LNCAP (cell line): ENCODE measurements around the gene ASGR1.

Source experiments
- CTCF ChIP-seq: fragments of 450-650 bp; IDR thresholded peaks from 2 replicates; pipeline ENCODE4 v1.5.1; 2017; ENCODE audit warnings: mild to moderate bottlenecking

ASGR1 gene

GRCh38 chr17:7219229-7219811 is 40.1 kb upstream of the ASGR1 start:
- TF ChIP-seq CTCF, result no peak

- TF ChIP-seq CTCF, result no peak
Measured at GRCh38 chr17:7218758-7219157, 39.6 kb upstream of the ASGR1 start.

- no peak for TF ChIP-seq CTCF
Measured at GRCh38 chr17:7218166-7218565, 39.0 kb upstream of the ASGR1 start.

- TF ChIP-seq CTCF, result no peak
Measured at GRCh38 chr17:7217113-7217987, 38.2 kb upstream of the ASGR1 start.

GRCh38 chr17:7216242-7217112 is 37.3 kb upstream of the ASGR1 start:
- no peak for TF ChIP-seq CTCF

- no peak for TF ChIP-seq CTCF
Measured at GRCh38 chr17:7215652-7216180, 36.5 kb upstream of the ASGR1 start.

GRCh38 chr17:7215136-7215638 is 36.0 kb upstream of the ASGR1 start:
- TF ChIP-seq CTCF, result no peak
